ENCODE results near the gene CUX1. TPM values are rescaled to one million over a fixed set of nuclear protein-coding genes. Genes with fewer than 3 reads are reported as not detected.

The CUX1 gene
- total and polyA plus RNA-seq, 2 donors (not counting 1 experiment from before 2014, with no cell fraction given), result 10.8 to 86.5 TPM

- no peak overlapping the region for H2AFZ ChIP-seq (ENCODE audit: insufficient read depth, low read depth, low read length, poor library complexity, severe bottlenecking)
- no peak overlapping the region for H3K27ac ChIP-seq (ENCODE audit: low read length in 2 of 2)
- no peaks in the 10 kb centered on the region for H3K27me3 Mint-ChIP-seq
- H3K9me3 ChIP-seq (ENCODE audit: control extremely low read depth in 1 of 3, control insufficient read depth in 2 of 3, insufficient read depth in 1 of 3, low read length in 2 of 3), result no peaks in the 10 kb centered on the region
- H3K4me1 Mint-ChIP-seq, result peaks cover 31% of the 10 kb centered on the region
- intact Hi-C loops (cut with micrococcal nuclease), result no loop called here
- 96% methylated on average over 8 of the region's 14 CpGs for WGBS (ENCODE audit: insufficient coverage)
- H3K27ac Mint-ChIP-seq, result no peak overlapping the region
- TF ChIP-seq EZH2 (IDR thresholded peaks at IDR 0.05; ENCODE audit: borderline replicate concordance, insufficient read depth, low read depth, low read length, poor library complexity, severe bottlenecking) (no peak), CTCF (IDR thresholded peaks at IDR 0.05) (no peak)
- no peak overlapping the region for H3K4me2 ChIP-seq (replicated peaks; ENCODE audit: low read depth, low read length, poor library complexity, severe bottlenecking)
- peaks cover 64% of the 10 kb centered on the region for H3K79me2 ChIP-seq (ENCODE audit: control insufficient read depth, insufficient read depth, low read length)
- H3K9ac ChIP-seq (ENCODE audit: low read length), result no peak overlapping the region
- ChIA-PET CTCF (interaction anchor here (0.5 to 4.5 kb wide), 6 partner anchors 33 to 418 kb away, joined by 3 to 25 read pairs (median 6); no protein-coding TSS in a partner anchor), POLR2A (interaction anchor here (1.7 kb wide), 1 partner anchor 75 kb away, joined by 4 read pairs; no protein-coding TSS in a partner anchor)
- H3K4me1 ChIP-seq (ENCODE audit: control insufficient read depth in 2 of 2, insufficient read depth in 2 of 2, low read length in 2 of 2), result peaks cover 7 to 16% of the 10 kb centered on the region in 2 donors
- no peaks in the 10 kb centered on the region for H3K27me3 ChIP-seq (replicated peaks in 1 of 4; ENCODE audit: control extremely low read depth in 1 of 4, control insufficient read depth in 3 of 4, insufficient read depth in 4 of 4, low read length in 3 of 4)
- no peak for ATAC-seq (ENCODE audit: low read depth)
- H3K9me3 Mint-ChIP-seq (ENCODE audit: insufficient read depth), result no peaks in the 10 kb centered on the region
- peaks cover 39% of the 10 kb centered on the region for H4K20me1 ChIP-seq (ENCODE audit: control insufficient read depth, insufficient read depth, low read length, poor library complexity, severe bottlenecking)
- no peak for DNase-seq
- H3K4me3 ChIP-seq (ENCODE audit: control extremely low read depth in 1 of 5, extremely low read depth in 1 of 5, insufficient read depth in 1 of 5, low read depth in 2 of 5, low read length in 4 of 5), result peak overlapping the region in 2 of 5 experiments; percentile 14 to 69
- peak overlapping the region; percentile 87 for H3K4me3 Mint-ChIP-seq
- no peaks in the 10 kb centered on the region for H3K36me3 ChIP-seq (replicated peaks in 1 of 2; ENCODE audit: control extremely low read depth in 1 of 2, control insufficient read depth in 1 of 2, extremely low read depth in 1 of 2, insufficient read depth in 2 of 2, low read length in 1 of 2)
These were observed 1.1 kb downstream of the CUX1 start for GRCh38 chr7:101818287-101819071.

- peaks cover 31% of the 10 kb centered on the region for H3K4me1 Mint-ChIP-seq
- Histone ChIP-seq H3K79me2 (ENCODE audit: control insufficient read depth, insufficient read depth, low read length) (peaks cover 71% of the 10 kb centered on the region), H3K9me3 (ENCODE audit: control extremely low read depth in 1 of 3, control insufficient read depth in 2 of 3, insufficient read depth in 1 of 3, low read length in 2 of 3) (no peaks in the 10 kb centered on the region), H3K4me3 (ENCODE audit: control extremely low read depth in 1 of 5, extremely low read depth in 1 of 5, insufficient read depth in 1 of 5, low read depth in 2 of 5, low read length in 4 of 5) (no peak overlapping the region), H3K9ac (ENCODE audit: low read length) (no peak overlapping the region), H3K27ac (ENCODE audit: low read length in 2 of 2) (no peak overlapping the region), H2AFZ (ENCODE audit: insufficient read depth, low read depth, low read length, poor library complexity, severe bottlenecking) (no peak overlapping the region), H3K27me3 (replicated peaks in 1 of 4; ENCODE audit: control extremely low read depth in 1 of 4, control insufficient read depth in 3 of 4, insufficient read depth in 4 of 4, low read length in 3 of 4) (no peaks in the 10 kb centered on the region), H3K4me1 (ENCODE audit: control insufficient read depth in 2 of 2, insufficient read depth in 2 of 2, low read length in 2 of 2) (peaks cover 7 to 14% of the 10 kb centered on the region in 2 donors), H4K20me1 (ENCODE audit: control insufficient read depth, insufficient read depth, low read length, poor library complexity, severe bottlenecking) (peaks cover 39% of the 10 kb centered on the region), H3K36me3 (replicated peaks in 1 of 2; ENCODE audit: control extremely low read depth in 1 of 2, control insufficient read depth in 1 of 2, extremely low read depth in 1 of 2, insufficient read depth in 2 of 2, low read length in 1 of 2) (no peaks in the 10 kb centered on the region), H3K4me2 (replicated peaks; ENCODE audit: low read depth, low read length, poor library complexity, severe bottlenecking) (no peak overlapping the region)
- intact Hi-C loops (cut with micrococcal nuclease), result no loop called here
- no CpG with 5 or more reads among the region's 2 CpGs for WGBS (ENCODE audit: insufficient coverage)
- H3K9me3 Mint-ChIP-seq (ENCODE audit: insufficient read depth), result no peaks in the 10 kb centered on the region
- H3K4me3 Mint-ChIP-seq, result no peak overlapping the region
- no peaks in the 10 kb centered on the region for H3K27me3 Mint-ChIP-seq
- POLR2A ChIA-PET, result no interaction called here
- no peak for ATAC-seq (ENCODE audit: low read depth)
- no peak overlapping the region for H3K27ac Mint-ChIP-seq
- DNase-seq, result no peak
- CTCF ChIA-PET, result interaction anchor here (1.0 to 4.5 kb wide), 4 partner anchors 37 to 130 kb away, joined by 3 to 25 read pairs (median 4); no protein-coding TSS in a partner anchor
- no peak for TF ChIP-seq EZH2 (IDR thresholded peaks at IDR 0.05; ENCODE audit: borderline replicate concordance, insufficient read depth, low read depth, low read length, poor library complexity, severe bottlenecking)
- TF ChIP-seq CTCF (IDR thresholded peaks at IDR 0.05), result no peak
These were observed 1.8 kb downstream of the CUX1 start for GRCh38 chr7:101819183-101819582.
